GM12878 (cell line): ENCODE data around the gene NEK10. TPM values are rescaled to one million over a fixed set of nuclear protein-coding genes. Genes with fewer than 3 reads are reported as not detected.

Experiments
- CUX1 ChIP-seq: IDR thresholded peaks from 2 replicates; pipeline ENCODE4 v1.6.1; 2012; ENCODE audit warnings: improper control_type of control experiment, low read depth, low read length; ENCODE audit not compliant: insufficient replicate concordance
- E2F8 ChIP-seq: fragments of 450-650 bp; IDR thresholded peaks from 2 replicates; pipeline ENCODE4 v1.6.1; 2018; ENCODE audit warnings: mild to moderate bottlenecking, low read depth, moderate library complexity; ENCODE audit not compliant: partially characterized antibody
- NR2F1 ChIP-seq: fragments of 450-650 bp; conservative IDR thresholded peaks from 2 replicates; pipeline ENCODE4 v1.6.1; 2017; ENCODE audit warnings: mild to moderate bottlenecking
- SMAD5 ChIP-seq: IDR thresholded peaks from 2 replicates; pipeline ENCODE4 v1.6.1; 2016; ENCODE audit warnings: antibody characterized with exemption, low read depth
- TCF3 ChIP-seq: IDR thresholded peaks from 2 replicates; pipeline ENCODE4 v1.6.1; 2012; ENCODE audit warnings: low read depth, mild to moderate bottlenecking, low read length, borderline replicate concordance; ENCODE audit not compliant: insufficient read depth
- polyA plus RNA-seq, 11 experiments: library from polyadenylated mRNA; depleted of rRNA in 4 of 11; unstranded in 6 of 11; stranded (reverse) in 5 of 11; fragments of >200 nt; fragmentation: Nextera tagmentation in 4 of 11; fragmentation: Illumina TruSeq in 1 of 11; extraction: Ambion mirVana in 4 of 11; extraction: Trizol in 1 of 11; gene quantifications; 1 replicate in 1 of 11; 2 replicates in 10 of 11; pipeline versions ENCODE4 v1.2.1 to v1.2.3, GENCODE V29; 2011 to 2016; ENCODE audit warnings: inconsistent platforms in 2 of 11, missing spikeins in 2 of 11, low read depth in 1 of 11
- total RNA-seq, 4 experiments: library from RNA; depleted of rRNA in 3 of 4; stranded (reverse); fragments of >200 nt in 3 of 4; fragmentation: Illumina TruSeq in 1 of 4; extraction: Trizol in 1 of 4; gene quantifications; 2 replicates each; pipeline versions ENCODE4 v1.2.1 to v1.2.3, GENCODE V29; 2013 to 2021

NEK10 gene
- total and polyA plus RNA-seq, 10 of the 15 experiments (the other 5 are each of a cell fraction or from before 2014, with no cell fraction given): 0.06 to 0.40 (median 0.16) TPM; not detected in 2

DNA sequence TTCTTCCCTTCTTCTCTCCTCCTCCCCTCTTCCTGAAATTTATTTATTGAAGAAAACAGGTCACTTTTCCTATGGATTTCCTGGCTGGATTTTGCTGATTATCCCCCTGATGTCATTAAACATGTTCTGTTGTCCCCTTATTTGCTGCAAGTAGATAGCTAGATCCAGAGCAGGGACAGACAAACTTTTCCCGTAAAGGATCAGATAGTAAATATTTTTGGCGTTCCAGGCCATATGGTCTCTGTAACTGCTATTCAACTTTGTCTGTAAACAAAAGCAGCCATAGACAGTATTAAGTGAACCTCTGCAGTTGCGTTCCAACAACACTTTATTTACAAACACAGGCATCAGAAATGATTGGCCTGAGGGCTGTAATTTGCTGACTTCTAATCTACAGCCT is 241.3 kb downstream of the NEK10 start (continued):
- no peak for TF ChIP-seq CUX1
- TF ChIP-seq SMAD5: no peak
- TF ChIP-seq E2F8: no peak
- TF ChIP-seq NR2F1: no peak
- TF ChIP-seq TCF3: no peak
